Medulla oblongata (tissue), 1 donor: ENCODE measurements around the gene AKAP13.
"Not testable (repeated sequence)": the region's sequence is repeated elsewhere in the genome, so short reads cannot be mapped to it uniquely, and the experiment has no call there.

Source experiments
- DNase-seq: peaks from one replicate; pipeline ENCODE4 v3.0.0-alpha.2; 2015; ENCODE audit errors: extremely low spot score

The AKAP13 gene

DNA sequence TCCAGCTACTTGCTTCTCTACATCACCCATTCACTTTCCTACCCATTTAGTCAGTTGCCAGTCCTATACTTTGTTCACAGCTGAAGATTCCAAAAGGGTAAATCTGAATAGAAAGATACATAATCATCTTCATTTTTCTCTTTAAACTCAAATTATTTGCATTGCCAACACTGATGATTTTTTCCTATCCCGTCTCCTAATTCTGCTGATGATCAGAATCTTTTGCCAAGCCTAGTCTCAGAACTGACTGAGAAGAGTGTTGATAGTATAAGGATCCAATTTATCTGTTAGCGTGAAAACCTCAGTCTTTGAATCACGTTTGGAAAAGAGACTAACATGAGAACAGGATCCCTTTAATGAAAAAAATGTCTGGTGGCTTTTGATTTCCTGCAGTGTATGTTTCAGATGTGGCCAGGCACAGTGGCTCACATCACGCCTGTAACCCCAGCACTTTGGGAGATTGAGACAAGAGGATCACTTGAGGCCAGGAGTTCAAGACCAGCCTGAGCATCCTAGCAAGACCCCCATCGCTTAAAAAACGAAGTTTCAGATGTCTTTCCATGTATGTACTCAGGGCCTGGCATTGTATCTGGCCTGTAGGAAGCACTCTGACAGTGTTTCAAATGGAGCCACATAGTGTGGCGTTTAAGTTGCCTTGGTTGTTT lies 244.9 kb downstream of the AKAP13 start:
- DNase-seq, result no peak

DNA sequence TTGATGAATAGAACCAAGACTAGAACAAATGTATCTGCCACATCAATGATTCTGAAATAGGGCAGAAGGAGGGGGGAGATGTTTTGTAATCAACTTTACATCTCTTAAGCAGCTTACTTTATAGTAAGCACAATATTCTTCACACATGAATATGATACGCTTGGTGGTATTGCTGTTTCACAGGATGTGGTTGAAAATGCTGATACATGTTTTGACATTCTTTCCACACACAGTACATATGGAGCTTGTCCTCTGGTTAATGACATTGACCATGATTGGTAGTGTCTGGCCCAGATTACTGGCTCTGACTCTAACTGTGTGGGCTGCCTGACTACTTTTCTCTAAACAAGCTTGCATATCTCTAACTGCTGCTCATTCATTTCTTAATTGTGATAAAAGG lies 245.5 kb downstream of the AKAP13 start:
- DNase-seq, result no peak

DNA sequence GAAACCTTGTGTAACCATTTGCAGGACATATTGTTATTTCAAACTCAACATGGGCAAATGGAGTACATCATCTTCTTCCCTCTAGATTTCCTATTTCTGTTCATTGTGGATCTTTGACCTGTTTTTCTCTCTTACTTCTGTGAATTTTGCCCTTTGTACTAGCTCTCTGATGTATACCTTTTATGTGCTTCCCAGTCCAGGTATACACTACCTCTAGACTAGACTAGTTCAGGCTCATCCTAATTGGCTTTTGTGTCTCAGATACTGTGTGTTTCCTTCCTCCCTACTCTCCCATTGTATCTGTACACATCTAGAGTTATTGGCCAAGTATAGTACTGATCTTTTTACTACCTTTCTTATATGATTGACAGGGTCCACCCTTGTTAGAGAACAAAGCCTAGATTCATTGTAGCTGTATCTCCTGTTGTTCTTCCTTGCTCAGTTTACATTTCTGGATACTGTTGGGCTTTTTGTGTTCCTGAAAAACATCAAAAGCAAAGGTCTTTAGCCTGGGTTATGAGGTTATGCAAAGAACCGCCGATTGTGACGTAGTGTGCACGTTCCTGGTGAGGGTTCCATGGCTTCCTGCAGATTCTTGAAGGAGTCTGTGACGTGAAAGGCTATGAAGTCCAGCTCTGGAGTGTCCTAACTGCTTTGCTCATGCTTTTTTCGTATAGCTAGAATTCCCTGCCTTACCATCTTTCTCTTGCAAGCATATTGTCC lies 247.0 kb downstream of the AKAP13 start:
- no peak for DNase-seq

DNA sequence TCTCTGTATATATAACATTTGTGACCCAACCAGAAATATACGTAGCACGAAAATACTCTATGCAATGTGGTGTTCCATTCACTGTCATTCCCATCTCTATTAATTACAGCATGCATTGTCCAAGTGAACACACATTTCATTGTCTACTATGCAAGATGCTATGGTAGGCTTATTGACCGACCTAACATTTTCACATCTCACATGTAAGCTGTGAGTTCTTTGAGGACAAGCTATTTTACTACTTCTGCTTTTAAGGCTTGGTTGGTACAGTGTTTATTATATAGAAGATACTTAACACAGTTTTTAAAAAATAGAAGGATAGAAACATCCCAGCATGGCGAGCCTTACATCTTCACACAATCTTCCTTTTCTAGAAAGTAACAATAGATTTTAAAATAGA lies 249.9 kb downstream of the AKAP13 start:
- no peak for DNase-seq

DNA sequence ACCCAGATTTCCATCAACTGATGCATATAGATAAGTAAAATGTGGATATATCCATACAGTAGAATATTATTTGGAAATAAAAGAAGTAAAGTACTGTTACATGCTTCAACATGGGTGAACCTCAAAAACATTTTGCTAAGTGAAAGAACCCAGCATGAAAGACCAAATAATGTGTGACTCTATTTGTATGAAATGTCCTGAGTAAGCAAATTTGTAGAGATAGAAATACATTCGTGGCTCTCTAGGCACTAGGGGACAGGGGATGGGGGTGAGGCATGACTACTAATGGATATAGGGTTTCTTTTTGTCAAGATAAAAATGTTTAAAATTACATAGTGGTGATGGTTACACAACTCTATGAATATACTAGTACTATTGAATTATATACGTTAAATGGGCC lies 250.6 kb downstream of the AKAP13 start:
- DNase-seq, result no peak

DNA sequence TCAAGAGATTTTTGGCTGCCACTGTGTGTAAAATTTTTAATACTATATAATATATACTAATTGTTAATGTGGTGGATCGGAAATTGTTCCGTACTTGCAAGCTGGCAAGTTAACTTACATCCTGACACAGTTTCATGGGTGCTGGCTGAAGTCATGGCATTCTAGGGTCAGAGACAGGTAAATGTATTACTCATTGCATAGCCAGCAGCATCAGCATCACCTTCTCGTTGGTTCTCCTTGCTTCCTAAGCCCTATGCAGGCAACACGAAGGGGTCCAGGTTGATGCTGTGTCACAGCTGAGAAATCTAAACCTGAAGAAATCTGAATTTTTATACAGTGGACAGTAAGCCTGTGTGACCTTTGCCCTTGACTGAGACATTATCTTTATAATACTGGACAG lies 251.6 kb downstream of the AKAP13 start:
- DNase-seq, result no peak

DNA sequence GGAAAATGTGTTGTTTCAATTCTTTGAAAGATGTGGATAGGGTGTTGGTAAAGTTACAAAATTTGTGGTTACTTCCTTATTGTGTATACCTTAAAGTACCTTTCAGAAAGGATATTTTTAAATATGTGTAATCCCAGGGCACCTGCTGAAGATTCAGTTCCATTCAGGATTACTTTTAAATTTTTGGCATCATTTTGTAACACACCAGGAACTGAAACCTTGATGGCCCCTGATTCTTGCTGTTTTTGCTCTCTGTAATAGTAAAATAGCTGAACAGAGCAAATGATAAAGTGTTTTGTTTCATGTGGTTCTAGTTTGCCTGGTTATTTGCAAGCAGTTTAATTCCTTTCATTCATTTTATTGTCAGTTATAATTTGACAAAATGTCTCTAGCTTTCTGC lies 253.5 kb downstream of the AKAP13 start:
- DNase-seq, result no peak

DNA sequence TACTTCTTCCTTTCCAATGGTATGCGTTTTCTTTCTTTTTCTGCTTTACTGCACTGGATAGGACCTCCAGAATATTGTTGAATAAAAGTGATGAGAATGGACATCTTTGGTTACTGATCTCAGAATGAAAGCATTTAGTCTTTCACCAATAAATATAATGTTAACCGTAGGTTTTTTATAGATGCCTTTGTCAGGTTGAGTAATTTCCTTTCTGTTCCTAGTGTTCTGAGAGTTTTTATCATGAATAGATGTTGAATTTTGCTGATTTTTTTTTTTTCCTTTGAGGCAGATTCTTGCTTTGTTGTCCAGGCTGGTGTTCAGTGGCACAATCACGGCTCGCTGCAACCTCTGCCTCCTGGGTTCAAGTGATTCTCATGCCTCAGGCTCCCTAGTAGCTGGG lies 255.9 kb downstream of the AKAP13 start:
- no peak for DNase-seq

DNA sequence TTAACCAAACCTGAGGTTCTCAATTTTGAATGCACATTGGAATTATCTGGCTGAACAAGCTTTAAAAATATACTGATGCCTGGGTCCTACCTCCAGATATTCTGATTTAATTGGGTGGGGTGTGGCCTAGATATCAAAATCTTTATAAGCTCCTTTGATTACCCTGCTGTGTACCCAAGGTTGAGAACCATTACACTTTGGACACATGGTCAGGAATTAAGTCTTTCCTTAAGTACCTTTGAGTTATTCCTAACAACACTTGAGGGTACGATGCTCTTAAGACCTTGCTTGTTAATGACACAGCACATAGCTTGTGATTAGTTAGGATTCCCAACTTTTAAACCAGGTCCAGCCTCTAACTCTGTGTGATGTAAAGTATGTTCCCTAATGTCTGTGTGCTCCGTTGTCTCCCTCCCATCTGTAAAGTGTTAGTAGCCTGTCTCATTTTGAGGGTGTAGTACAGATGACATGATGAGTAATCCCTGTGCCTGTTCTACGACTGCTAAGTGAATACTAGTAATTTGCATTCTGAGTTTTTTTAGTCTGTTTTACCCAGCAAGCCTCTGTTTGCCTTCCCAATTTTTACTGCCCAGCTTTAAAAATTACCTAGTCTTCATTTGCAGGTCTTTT lies 259.5 kb downstream of the AKAP13 start:
- no peak for DNase-seq

DNA sequence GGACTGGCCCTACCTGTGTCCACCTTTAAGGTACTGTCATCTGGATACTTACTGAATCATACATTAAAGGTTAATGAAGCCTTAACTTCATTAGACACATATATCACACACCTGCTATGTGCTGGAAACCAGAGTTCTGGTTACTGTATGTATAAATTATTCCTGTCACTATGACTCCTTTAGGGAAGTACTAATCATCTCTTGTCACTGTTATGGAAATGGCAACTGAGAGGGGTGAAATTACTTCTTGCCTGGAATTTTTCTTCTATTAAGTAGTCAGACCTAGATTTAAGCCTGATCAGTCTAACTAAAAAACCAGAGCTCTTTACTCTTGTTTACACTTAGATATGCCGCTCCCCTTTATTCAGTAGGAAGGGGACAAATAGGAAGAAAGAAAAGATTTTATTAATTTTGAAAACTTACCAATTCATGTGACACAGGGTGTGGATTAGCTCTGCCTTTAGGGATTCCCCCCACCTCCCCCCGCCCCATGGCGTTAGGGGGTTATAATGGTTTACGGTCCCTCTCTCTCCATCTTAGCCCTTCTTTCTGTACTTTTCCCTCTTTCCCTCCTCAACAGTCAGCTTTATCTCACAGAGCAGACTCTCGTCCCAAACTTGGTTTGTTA lies 261.8 kb downstream of the AKAP13 start:
- no peak for DNase-seq

DNA sequence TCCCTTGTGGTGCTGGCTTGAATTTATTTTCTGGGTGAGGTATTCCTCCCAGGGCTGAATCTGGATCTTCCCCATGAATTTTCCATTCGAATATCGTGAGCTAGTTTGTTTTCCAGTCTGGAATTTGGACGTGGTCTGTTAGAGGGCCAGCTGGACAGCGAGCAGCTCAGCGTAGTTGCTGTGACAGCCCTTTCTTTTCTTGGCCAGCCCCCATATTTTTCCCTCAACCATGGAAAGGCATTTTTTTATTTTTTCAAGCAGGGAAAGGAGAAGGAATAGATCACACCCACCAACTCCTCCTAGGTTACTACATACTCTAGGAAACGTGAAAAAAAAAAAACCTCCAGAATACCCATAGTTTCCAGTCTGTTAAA lies 262.3 kb downstream of the AKAP13 start:
- DNase-seq, result peak; percentile 48

DNA sequence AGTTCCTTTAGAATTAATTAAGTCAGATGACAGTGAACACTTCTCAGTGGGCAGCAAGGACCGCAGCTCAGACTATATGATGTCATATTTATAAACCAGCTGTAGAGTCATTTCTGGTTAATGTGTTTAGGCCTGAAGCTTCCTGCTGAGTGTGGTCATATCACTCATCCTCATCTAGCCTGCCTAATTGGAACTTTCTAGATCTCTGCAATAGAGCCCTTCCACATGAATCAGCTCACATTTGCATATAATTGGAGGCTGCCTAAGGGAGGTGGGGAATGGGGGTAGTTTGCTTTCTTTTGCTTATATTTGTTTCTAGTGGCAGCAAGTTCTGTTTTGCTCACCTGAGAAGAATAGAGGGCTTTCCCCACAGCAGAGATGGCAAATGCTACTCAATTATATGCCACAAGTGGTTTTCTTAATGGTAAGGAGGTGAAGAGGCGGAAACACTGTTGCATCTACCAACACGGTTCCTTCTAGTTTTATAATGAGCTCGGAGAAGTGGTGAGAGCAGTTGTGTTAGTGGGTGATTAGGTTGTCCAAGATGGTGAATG lies 266.2 kb downstream of the AKAP13 start:
- DNase-seq, result no peak

DNA sequence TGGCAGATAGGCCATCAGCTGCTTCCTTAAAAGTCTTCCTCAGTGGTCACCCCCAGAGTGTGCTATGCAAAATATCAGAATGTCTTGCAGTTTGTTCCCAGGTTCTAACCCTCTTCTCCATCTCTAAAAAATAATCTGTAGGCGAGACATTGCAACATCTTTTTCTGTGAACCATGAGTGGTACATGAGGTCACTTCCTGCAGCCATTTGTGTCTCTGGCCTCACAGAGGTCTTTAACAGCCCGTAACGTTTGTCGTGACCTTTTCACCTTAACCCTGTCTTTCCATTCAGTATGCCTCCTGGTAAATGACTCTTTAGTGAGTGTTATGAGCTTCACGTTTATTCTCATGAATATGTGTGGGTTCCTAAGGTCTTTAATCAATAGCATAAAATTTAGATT lies 269.0 kb downstream of the AKAP13 start:
- DNase-seq, result no peak

DNA sequence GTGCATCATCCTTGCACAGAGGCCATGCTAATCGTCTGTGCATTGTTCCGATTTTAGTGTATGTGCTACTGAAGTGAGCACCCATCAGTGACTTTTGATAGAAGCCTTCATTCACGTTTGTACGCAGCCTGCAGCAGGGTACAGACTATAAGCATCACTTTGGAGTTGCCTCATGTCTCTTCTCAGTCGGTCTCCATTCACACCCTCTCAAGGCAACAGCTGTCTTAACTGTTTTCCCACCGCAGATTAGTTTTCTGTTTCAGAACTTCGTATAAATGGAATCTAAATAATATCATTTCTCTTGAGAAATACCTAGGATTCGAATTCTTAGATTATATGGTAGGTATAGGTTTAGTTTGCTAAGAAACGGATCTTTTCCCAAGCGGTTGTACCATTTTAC lies 271.1 kb downstream of the AKAP13 start:
- no peak for DNase-seq

DNA sequence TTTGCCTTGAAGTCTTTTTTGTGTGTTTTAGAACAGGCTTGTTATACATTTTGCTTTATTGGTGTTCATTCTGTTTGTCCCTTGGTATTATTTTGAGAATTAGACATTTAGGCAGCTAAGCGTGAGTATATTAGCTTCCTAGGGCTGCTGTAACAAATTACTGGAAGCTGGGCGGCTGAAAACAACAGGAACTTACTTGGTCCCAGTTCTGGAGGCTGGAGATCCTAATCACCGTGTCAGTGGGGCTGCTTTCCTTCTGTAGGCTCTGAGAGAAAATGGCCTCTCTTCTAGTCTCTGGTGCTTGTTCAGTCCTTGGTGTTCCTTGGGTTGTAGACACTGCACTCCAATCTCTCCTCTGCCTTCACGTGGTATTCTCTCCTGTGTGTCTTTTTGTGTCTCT lies 272.1 kb downstream of the AKAP13 start:
- no peak for DNase-seq

DNA sequence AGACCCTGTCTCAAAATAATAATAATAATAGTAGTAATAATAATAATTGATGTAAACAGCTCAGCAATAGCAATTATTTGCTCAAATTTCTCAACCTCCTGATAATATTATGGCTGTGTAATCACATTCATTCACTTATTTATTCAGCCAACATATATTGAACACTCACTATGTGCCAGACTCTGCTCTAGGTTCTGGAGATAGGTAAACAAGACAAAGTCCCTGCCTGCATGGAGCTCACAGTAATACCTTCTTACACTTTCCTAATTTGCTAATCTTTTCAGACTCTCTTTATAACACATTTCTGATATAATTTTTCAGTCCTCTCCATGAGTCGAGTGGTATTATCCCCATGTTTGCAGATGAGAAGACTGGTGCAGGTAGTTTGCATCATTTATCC lies 276.7 kb downstream of the AKAP13 start:
- no peak for DNase-seq

DNA sequence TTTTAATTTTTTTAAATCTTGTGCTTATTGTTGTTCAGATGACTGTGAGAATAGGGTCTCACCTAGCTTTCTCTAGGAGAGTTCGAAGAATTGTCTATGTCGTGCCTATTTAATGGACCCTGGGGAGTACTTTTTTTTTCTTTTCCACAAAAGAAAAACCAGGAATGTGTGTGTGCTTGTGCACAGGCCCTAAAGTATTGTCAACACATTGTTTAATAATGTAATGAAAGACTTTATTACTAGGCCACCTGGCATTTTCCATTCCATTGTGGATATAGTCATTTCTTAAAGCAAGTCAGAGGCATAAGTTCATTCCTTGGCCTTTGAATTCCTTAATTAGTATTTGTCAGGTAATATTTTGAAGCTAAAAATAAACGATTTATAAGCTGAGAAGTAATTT lies 278.4 kb downstream of the AKAP13 start:
- no peak for DNase-seq

DNA sequence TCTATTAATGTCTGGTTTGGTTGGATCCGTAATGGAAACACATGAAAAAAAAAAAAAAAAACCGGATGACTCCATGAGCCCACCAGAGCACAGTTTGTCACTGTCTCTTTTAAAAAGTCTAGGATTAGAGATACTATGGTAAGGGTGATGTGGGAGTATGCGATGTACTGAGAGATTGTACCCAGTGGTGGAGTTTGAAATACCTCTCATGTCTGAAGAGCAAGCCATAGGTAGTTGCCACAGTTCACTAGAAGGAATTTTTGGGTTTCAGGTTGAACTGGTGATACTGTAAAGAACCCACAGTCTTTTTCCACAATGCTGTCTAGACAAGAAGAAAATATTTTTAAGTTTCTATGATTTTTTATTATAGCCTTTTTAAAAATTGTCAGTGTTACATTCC lies 281.5 kb downstream of the AKAP13 start:
- no peak for DNase-seq

DNA sequence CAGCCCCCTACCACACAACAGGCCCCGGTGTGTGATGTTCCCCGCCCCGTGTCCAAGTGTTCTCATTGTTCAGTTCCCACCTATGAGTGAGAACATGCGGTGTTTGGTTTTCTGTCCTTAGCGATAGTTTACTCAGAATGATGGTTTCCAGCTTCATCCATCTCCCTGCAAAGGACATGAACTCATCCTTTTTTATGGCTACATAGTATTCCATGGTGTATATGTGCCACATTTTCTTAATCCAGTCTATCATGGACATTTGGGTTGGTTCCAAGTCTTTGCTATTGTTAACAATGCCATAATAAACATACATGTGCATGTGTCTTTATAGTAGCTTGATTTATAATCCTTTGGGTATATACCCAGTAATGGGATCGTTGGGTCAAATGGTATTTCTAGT lies 285.3 kb downstream of the AKAP13 start:
- not testable (repeated sequence) for DNase-seq

DNA sequence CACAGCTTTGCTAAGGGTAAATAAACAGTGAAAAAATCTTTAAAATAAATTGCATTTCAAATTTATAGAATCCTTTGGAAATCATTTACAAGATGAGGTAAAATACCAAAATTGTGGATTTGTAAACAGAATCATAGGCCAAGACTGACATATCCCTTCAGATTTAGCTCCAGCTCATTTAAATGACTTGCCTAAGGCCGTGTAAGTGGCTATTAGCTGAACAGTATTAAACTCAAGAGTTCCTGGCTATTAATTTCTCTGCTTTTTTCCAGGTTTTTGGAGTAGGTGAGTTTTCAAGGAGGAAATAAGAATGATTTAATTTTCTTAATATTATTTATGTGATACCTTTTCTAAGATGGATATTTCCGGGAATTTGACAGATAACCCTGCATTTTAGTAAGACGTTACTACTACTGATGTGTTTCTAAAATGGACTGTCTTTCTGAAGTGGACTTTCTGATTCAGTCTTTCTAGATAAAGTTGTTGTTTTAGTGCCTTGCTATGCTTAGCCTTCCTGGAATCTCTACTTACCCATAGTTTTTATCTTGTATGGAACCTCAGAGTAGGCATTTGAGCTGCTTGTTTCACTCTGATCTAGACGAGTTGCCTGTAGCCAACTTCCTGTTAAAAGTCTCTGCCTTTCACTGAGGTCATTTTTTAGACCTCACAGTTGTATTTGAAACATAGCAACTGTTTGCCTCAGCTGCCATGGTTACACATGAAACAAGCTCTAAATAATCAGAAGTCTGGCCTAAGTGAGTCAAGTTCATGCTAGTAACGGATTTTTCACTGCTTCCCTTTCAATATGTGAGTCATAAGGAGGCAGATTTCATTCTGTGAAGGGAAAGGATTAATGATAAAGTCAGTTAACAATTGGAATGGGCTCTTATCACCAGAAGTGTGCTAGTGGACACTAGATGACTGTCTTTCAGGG lies 287.4 kb downstream of the AKAP13 start:
- DNase-seq, result peak; percentile 42

DNA sequence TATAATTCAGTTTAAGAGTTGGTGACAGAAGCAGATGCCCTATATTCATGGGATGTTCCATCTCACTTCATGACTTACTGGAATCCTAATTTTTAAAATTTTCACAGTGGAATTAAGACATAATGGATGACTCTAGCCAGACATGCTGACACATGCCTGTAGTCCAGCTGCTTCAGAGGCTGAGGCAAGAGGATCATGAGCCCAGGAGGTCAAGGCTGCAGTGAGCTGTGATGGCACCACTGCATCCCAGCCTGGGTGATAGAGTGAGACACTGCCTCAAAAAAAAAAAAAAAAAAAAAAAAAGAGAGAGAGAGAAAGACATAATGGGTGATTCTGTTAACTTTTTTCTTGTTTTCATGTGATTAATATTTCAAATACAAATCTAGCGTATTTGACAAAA lies 290.8 kb downstream of the AKAP13 start:
- DNase-seq, result no peak
